Testis (tissue), 3 donors: ENCODE measurements around the gene KIF1B. TPM values are rescaled to one million over a fixed set of nuclear protein-coding genes. Genes with fewer than 3 reads are reported as not detected.

Experiments
- DNase-seq: peaks from one replicate; pipeline ENCODE4 v3.0.0-alpha.2; 2019
- H3K27ac ChIP-seq, 2 donors: fragments of 200-600 bp; sonication (generic); one replicate each; pipeline ENCODE4 v1.5.1; 2019
- H3K27me3 ChIP-seq: fragments of 200-600 bp; sonication (generic); one replicate; pipeline ENCODE4 v1.5.1; 2019
- H3K36me3 ChIP-seq: fragments of 200-600 bp; sonication (generic); one replicate; pipeline ENCODE4 v1.5.1; 2017; ENCODE audit warnings: low read depth; ENCODE audit errors: missing control alignments
- H3K4me1 ChIP-seq: fragments of 200-600 bp; sonication (generic); one replicate; pipeline ENCODE4 v1.5.1; 2019
- H3K4me3 ChIP-seq, 2 donors: fragments of 200-600 bp; sonication (generic); one replicate each; pipeline ENCODE4 v1.5.1; 2017 to 2019
- H3K9me3 ChIP-seq: fragments of 200-600 bp; sonication (generic); one replicate; pipeline ENCODE4 v1.5.1; 2017
- POLR2A ChIP-seq: fragments of 450-650 bp; IDR thresholded peaks from one replicate; pipeline ENCODE4 v1.6.1; 2017; ENCODE audit warnings: antibody characterized with exemption, mild to moderate bottlenecking, moderate library complexity
- WGBS, 2 donors: methylation state at CpG; one replicate each; pipeline ENCODE4 v1.1.5; 2018; 5-methylcytosine and 5-hydroxymethylcytosine counted together
- intact Hi-C: fragments of 100-400 bp; cut with DNase I; formaldehyde crosslinking; loops from one replicate; pipeline ENCODE4 v1.15.1; 2023; ENCODE audit warnings: low total_unique reads
- polyA plus RNA-seq: library from polyadenylated mRNA; stranded (reverse); fragments of 350-450 nt; fragmentation: Illumina TruSeq; extraction: RNeasy Lipid Tissue Mini Kit (QIAGEN cat#74804); gene quantifications from one replicate; pipeline ENCODE4 v1.2.3, GENCODE V29; 2014; ENCODE audit warnings: low read depth, low replicate concordance; ENCODE audit not compliant: insufficient read depth
- total RNA-seq, 2 donors: library from RNA; depleted of rRNA; stranded (reverse); fragments of >200 nt; gene quantifications; one replicate each; pipeline ENCODE4 v1.2.3, GENCODE V29; 2016
- TF ChIP-seq, protein P1 (sequence below), 3 experiments: fragments of 450-650 bp in 2 of 3; fragments of 200-600 bp in 1 of 3; sonication (generic) in 1 of 3; IDR thresholded peaks; one replicate each; pipeline ENCODE4 v1.5.1; 2016 to 2019; ENCODE audit warnings: antibody characterized with exemption in 3 of 3, mild to moderate bottlenecking in 2 of 3, moderate library complexity in 1 of 3

Gene KIF1B
- total and polyA plus RNA-seq, 3 donors from 2014 or later = 64.5 to 119 (median 71.2) TPM

DNA sequence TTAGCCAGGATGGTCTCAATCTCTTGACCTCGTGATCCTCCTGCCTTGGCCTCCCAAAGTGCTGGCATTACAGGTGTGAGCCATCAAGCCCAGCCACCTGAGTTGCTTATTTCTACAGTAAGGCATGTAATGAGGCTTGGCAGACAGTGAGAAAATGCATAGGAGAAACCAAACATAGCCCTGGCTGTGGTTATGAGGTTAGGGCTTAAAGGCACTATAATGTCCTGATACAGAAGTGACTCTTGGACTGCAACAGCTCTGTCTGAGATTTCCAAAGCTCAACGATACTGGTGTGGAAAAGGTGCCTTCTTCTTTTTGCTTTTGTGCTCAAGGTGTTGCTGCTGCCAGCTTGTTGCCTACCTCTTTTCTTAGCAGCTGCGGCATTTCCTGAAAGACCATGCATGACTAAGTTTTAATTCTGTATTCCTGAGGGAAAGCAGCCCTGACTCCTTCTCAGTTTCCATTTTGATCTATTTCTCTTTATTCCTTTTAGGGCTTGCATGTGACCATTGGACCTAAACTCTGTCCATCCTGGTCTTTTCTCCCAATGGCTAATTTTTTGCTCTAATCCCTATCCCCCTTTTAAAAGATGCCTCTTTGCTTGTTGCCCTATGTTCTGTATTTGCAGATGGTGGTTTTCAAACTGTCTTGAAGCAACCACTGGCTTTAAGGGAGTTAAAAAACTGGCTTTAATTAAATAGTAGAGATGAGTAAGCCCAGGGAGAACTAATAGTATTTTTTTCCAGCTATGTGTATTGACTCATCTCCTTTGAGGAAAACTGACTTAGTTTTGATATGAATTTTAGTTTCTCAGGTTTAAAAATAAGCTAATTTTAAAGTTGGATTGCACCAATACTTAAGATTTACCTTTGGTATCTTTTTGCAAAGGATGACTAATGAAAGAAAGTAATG lies 70.3 kb downstream of the KIF1B start:
- H3K27ac ChIP-seq = no peak overlapping the region
- intact Hi-C loops = no loop called here

DNA sequence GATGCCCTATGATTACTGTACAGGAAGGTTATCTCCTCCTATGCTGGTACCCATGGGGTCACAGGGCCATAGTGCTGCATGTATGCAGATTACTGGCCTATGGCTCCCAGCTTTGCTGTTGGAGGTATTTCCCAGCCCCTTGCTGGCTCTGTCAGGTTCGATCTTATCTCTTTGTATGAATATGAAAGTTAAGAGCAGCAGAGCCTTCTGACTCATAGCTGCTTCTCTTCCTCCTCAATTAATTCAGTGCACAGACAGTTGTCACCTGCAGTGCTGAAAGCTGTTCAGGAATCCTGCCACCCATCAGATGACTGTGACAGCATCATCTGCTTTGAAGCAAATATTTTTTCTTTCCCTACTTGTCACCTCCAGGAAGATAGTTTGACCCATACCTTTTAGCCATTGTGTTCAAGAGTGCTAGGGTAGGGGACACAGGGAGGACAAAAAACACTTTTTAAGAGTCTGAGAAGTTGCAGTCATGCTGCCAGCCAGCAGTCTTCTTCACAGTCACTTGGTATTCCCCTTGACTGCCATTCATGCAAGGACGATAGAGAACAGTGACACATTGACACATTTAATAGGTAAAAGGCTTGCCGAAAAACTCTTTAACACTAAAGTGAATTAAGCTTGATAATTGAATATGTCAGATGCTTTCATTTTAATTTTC lies 73.1 kb downstream of the KIF1B start:
- Histone ChIP-seq H3K4me3 (no peak overlapping the region), H3K36me3 (no peaks in the 10 kb centered on the region), H3K4me1 (no peaks in the 10 kb centered on the region), H3K27ac (no peak overlapping the region), H3K9me3 (no peaks in the 10 kb centered on the region), H3K27me3 (no peaks in the 10 kb centered on the region)
- intact Hi-C loops = no loop called here
- no peak for DNase-seq
- no peak for TF ChIP-seq POLR2A
- TF ChIP-seq, protein P1, sequence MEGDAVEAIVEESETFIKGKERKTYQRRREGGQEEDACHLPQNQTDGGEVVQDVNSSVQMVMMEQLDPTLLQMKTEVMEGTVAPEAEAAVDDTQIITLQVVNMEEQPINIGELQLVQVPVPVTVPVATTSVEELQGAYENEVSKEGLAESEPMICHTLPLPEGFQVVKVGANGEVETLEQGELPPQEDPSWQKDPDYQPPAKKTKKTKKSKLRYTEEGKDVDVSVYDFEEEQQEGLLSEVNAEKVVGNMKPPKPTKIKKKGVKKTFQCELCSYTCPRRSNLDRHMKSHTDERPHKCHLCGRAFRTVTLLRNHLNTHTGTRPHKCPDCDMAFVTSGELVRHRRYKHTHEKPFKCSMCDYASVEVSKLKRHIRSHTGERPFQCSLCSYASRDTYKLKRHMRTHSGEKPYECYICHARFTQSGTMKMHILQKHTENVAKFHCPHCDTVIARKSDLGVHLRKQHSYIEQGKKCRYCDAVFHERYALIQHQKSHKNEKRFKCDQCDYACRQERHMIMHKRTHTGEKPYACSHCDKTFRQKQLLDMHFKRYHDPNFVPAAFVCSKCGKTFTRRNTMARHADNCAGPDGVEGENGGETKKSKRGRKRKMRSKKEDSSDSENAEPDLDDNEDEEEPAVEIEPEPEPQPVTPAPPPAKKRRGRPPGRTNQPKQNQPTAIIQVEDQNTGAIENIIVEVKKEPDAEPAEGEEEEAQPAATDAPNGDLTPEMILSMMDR (IDR thresholded peaks at IDR 0.05) = no peak
- 81 to 90% methylated on average over 3 of the region's 3 CpGs for WGBS, 2 donors

More for the DNA sequence above, 70.3 kb downstream of the KIF1B start:
- 96 to 100% methylated on average over 3 of the region's 3 CpGs for WGBS, 2 donors
- H3K4me1 ChIP-seq = no peaks in the 10 kb centered on the region
- no peaks in the 10 kb centered on the region for H3K27me3 ChIP-seq
- H3K4me3 ChIP-seq = no peak overlapping the region
- no peak for DNase-seq
- TF ChIP-seq POLR2A = no peak
- TF ChIP-seq, protein P1 (IDR thresholded peaks at IDR 0.05) = no peak
- H3K36me3 ChIP-seq = peaks cover 4% of the 10 kb centered on the region
- no peaks in the 10 kb centered on the region for H3K9me3 ChIP-seq

DNA sequence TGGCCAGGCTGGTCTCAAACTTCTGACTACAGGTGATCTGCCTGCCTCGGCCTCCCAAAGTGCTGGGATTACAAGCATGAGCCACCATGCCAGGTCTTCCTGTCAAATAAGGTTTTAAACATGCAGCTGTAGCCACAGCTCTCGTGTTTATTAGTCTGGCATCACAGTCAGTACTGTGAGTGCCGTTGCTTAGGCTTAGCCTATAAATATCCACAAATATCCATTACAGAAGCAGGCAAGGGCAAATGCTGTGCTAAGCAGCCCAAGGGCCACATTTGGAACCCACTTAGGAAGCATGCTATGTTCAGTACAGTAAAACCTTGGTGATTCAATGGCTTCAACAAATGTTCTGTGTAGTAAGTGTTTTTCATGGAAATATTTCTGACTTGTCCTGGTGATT lies 75.9 kb downstream of the KIF1B start:
- no peak overlapping the region for H3K4me3 ChIP-seq
- intact Hi-C loops = no loop called here
- no peaks in the 10 kb centered on the region for H3K27me3 ChIP-seq
- no peak for DNase-seq
- 44 to 60% methylated on average over 2 to 3 of the region's 3 CpGs for whole genome bisulfite sequencing, 2 donors
- no peaks in the 10 kb centered on the region for H3K4me1 ChIP-seq
- no peaks in the 10 kb centered on the region for H3K9me3 ChIP-seq
- H3K27ac ChIP-seq = peak overlapping the region in 1 of 2 donors; percentile 18
- no peak for TF ChIP-seq POLR2A
- TF ChIP-seq, protein P1 (IDR thresholded peaks at IDR 0.05) = no peak
- no peaks in the 10 kb centered on the region for H3K36me3 ChIP-seq

DNA sequence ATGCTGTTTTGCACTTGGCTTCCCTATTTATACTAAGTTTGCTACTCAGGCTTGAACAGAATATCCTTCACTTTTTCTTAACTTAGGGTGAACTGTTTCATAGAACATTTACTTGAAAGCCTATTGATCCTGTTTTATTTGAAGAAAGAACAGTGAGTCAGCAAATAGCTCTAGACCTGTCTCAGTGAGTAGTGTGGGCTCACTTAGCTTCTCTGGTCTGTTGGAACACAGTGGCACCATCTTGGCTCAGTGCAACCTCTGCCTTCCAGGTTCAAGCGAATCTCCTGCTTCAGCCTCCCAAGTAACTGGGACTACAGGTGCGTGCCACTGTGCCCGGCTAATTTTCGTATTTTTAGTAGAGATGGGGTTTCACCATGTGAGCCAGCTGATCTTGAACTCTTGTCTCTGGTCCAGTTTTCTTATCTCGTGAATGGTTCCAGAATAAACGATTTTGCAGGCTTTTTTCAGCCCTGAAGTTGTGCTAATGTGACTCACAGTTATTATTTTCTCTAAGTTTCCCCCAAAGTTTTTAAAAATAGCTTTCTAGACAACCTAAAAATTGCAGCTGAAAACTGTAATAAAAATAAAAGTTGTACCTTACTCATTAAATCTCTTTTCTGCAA lies 76.8 kb downstream of the KIF1B start:
- DNase-seq = no peak
- intact Hi-C loops = no loop called here
- H3K9me3 ChIP-seq = no peaks in the 10 kb centered on the region
- H3K36me3 ChIP-seq = no peaks in the 10 kb centered on the region
- no peaks in the 10 kb centered on the region for H3K4me1 ChIP-seq
- no peaks in the 10 kb centered on the region for H3K27me3 ChIP-seq
- WGBS, 2 donors = 57 to 63% methylated on average over 6 of the region's 6 CpGs
- H3K27ac ChIP-seq = no peak overlapping the region
- H3K4me3 ChIP-seq = no peak overlapping the region
- TF ChIP-seq, protein P1 (IDR thresholded peaks at IDR 0.05) = no peak
- TF ChIP-seq POLR2A = no peak
